PC-3 (cell line): ENCODE results near the gene SFMBT2. TPM values are rescaled to one million over a fixed set of nuclear protein-coding genes. Genes with fewer than 3 reads are reported as not detected.

Source experiments
- ATAC-seq: fragments of 200-7000 bp; cut with Tn5 transposase; 2 replicates; pipeline ENCODE4 v1.9.1; 2020; ENCODE audit warnings: mild to moderate bottlenecking, moderate library complexity
- BruUV-seq: library from RNA; stranded (reverse); fragments of 400-500 nt; replicated peaks from 2 replicates; lab custom pipeline; 2021; lab: Mats Ljungman, UMichigan
- CTCF ChIA-PET: fragments of 300-600 bp; sonication (Branson Sonifier 250); formaldehyde crosslinking; loops from one replicate; lab custom pipeline; 2022; ENCODE audit warnings: antibody characterized with exemption; lab: Charles Lee
- POLR2A ChIA-PET: fragments of 300-600 bp; sonication (Branson Sonifier 250); formaldehyde crosslinking; loops from one replicate; lab custom pipeline; 2022; ENCODE audit warnings: antibody characterized with exemption; ENCODE audit not compliant: unreplicated experiment; lab: Charles Lee
- DNase-seq: peaks from one replicate; pipeline ENCODE4 v3.0.0-alpha.2; 2015
- H2AFZ ChIP-seq: fragments of 300-600 bp; sonication (generic); 2 replicates; pipeline ENCODE4 v1.6.0; 2016; ENCODE audit warnings: antibody characterized with exemption, low read length
- H3F3A ChIP-seq: fragments of 300-600 bp; sonication (generic); one replicate; pipeline ENCODE4 v1.6.0; 2017; ENCODE audit warnings: antibody characterized with exemption, low read length, control low read depth, mild to moderate bottlenecking; ENCODE audit not compliant: unreplicated experiment
- H3K27ac ChIP-seq: fragments of 300-600 bp; sonication (generic); 2 replicates; pipeline ENCODE4 v1.5.1; 2016; ENCODE audit warnings: mild to moderate bottlenecking, low read length
- H3K27me3 ChIP-seq: fragments of 300-600 bp; sonication (generic); 2 replicates; pipeline ENCODE4 v1.6.1; 2016; ENCODE audit warnings: low read length, mixed read lengths
- H3K36me3 ChIP-seq: fragments of 300-600 bp; sonication (generic); 2 replicates; pipeline ENCODE4 v1.6.1; 2016; ENCODE audit warnings: low read depth, mixed run types, low read length, mixed read lengths
- H3K4me1 ChIP-seq: fragments of 300-600 bp; sonication (generic); 2 replicates; pipeline ENCODE4 v1.5.1; 2016; ENCODE audit warnings: low read length; ENCODE audit not compliant: insufficient read depth
- H3K4me2 ChIP-seq: fragments of 300-600 bp; sonication (generic); 2 replicates; pipeline ENCODE4 v1.6.0; 2016; ENCODE audit warnings: low read length
- H3K4me3 ChIP-seq: fragments of 300-600 bp; sonication (generic); 2 replicates; pipeline ENCODE4 v1.5.1; 2016; ENCODE audit warnings: mild to moderate bottlenecking, low read length, mixed read lengths
- H3K79me2 ChIP-seq: fragments of 300-600 bp; sonication (generic); 2 replicates; pipeline ENCODE4 v1.6.1; 2017; ENCODE audit warnings: low read length, mixed read lengths
- H3K9ac ChIP-seq: fragments of 300-600 bp; sonication (generic); 2 replicates; pipeline ENCODE4 v1.6.0; 2016; ENCODE audit warnings: mild to moderate bottlenecking, low read length
- H3K9me2 ChIP-seq: fragments of 300-600 bp; sonication (generic); replicated peaks from 2 replicates; pipeline ENCODE4 v1.6.1; 2016; ENCODE audit warnings: mixed run types, low read length, mixed read lengths
- H3K9me3 ChIP-seq: fragments of 300-600 bp; sonication (generic); 2 replicates; pipeline ENCODE4 v1.6.1; 2016; ENCODE audit warnings: low read length, mixed read lengths
- H4K20me1 ChIP-seq: fragments of 300-600 bp; sonication (generic); 2 replicates; pipeline ENCODE4 v1.6.1; 2016; ENCODE audit warnings: low read length, mixed read lengths
- CTCF ChIP-seq: fragments of 300-600 bp; sonication (generic); conservative IDR thresholded peaks from 2 replicates; pipeline ENCODE4 v1.5.1; 2017; ENCODE audit warnings: antibody characterized with exemption, low read depth, mild to moderate bottlenecking, low read length
- EZH2 ChIP-seq: fragments of 300-600 bp; sonication (generic); IDR thresholded peaks from one replicate; pipeline ENCODE4 v1.6.1; 2017; ENCODE audit warnings: antibody characterized with exemption, mild to moderate bottlenecking, low read length; ENCODE audit not compliant: unreplicated experiment
- EZH2phosphoT487 ChIP-seq: fragments of 300-600 bp; sonication (generic); IDR thresholded peaks from 2 replicates; pipeline ENCODE4 v1.6.1; 2018; ENCODE audit warnings: mild to moderate bottlenecking, antibody characterized with exemption, low read length, borderline replicate concordance
- intact Hi-C: fragments of 100-400 bp; cut with micrococcal nuclease; formaldehyde crosslinking; loops from 2 replicates; pipeline ENCODE4 v1.9.0; 2023
- total RNA-seq: library from RNA; depleted of rRNA; stranded (reverse); fragments of >200 nt; gene quantifications from 2 replicates; pipeline ENCODE4 v1.2.3, GENCODE V29; 2014

The SFMBT2 gene
- total RNA-seq, 1 experiment from 2014 or later: 1.9 TPM

DNA sequence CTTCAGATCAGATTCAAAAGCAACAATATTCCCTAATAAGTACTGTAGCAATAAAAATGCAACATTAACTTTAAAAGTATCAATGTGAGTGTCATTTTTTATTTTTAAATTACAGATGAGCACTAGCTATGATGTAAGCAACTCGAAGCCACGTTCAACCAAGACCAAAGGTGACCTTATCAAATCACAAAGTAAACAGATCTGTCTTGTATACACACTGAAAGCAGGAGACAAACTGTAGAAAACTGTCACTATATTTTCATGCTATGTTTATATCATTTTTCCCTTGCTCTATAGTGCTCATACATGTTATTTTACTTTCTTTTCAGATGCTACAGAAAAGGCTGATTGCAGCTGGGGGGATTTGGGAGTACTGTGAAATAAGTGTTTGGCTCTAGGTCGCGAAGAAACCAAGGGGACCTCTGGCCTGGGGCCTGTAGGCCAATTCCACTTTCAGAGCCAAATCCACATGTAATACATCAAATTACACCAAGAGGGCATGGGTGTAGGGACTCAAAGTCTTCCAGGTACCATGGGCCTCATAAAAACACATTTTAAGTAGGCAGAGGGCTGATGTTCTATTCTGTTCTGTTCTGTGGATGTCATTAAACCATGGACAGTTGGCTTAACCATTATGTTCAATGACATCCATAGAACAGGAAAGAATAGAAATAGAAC is 245.2 kb downstream of the SFMBT2 start:
- no peak overlapping the region for H2AFZ ChIP-seq
- H3K4me3 ChIP-seq: no peak overlapping the region
- no peaks in the 10 kb centered on the region for H3K9me2 ChIP-seq
- H3K36me3 ChIP-seq: no peaks in the 10 kb centered on the region
- intact Hi-C loops: no loop called here
- ChIA-PET POLR2A (no interaction called here), CTCF (no interaction called here)
- no peak overlapping the region for H3K4me2 ChIP-seq
- H3K9me3 ChIP-seq: no peaks in the 10 kb centered on the region
- DNase-seq (no peak), ATAC-seq (no peak)
- BruUV-seq: no TSS peak
- H3K79me2 ChIP-seq: no peaks in the 10 kb centered on the region
- H3K4me1 ChIP-seq: no peaks in the 10 kb centered on the region
- H3K9ac ChIP-seq: no peak overlapping the region
- H3F3A ChIP-seq: no peaks in the 10 kb centered on the region
- TF ChIP-seq EZH2 (no peak), CTCF (no peak), EZH2phosphoT487 (no peak)
- H3K27me3 ChIP-seq: no peaks in the 10 kb centered on the region
- no peaks in the 10 kb centered on the region for H4K20me1 ChIP-seq
- H3K27ac ChIP-seq: no peak overlapping the region

DNA sequence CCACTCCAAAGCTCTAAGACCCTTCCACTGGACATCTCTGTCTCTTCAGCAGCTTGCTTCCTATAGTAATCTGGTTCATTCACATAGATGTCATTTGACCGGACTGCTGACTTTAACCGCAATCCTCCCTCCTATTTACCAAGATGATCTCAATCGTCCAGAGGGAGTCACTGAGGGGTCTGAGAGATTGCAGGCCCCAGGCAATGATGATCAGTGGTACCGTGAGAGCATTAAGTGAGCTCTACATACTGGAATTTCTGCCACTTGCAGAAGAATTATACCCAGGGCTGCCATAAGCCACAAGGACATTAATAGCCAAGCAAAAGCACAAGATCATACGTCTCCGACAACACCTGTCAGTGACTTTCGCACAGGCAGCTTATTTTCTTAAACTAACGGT is 245.9 kb downstream of the SFMBT2 start:
- Histone ChIP-seq H3K27me3 (no peaks in the 10 kb centered on the region), H3K36me3 (no peaks in the 10 kb centered on the region), H3K4me2 (no peak overlapping the region), H3K9me3 (no peaks in the 10 kb centered on the region), H3K9me2 (no peaks in the 10 kb centered on the region), H3F3A (no peaks in the 10 kb centered on the region), H3K4me3 (no peak overlapping the region), H4K20me1 (no peaks in the 10 kb centered on the region), H2AFZ (no peak overlapping the region), H3K27ac (no peak overlapping the region), H3K4me1 (no peaks in the 10 kb centered on the region), H3K9ac (no peak overlapping the region), H3K79me2 (no peaks in the 10 kb centered on the region)
- POLR2A ChIA-PET: no interaction called here
- CTCF ChIA-PET: no interaction called here
- TF ChIP-seq CTCF (no peak), EZH2phosphoT487 (no peak), EZH2 (no peak)
- intact Hi-C loops: no loop called here
- no TSS peak for BruUV-seq
- no peak for ATAC-seq
- no peak for DNase-seq

- Histone ChIP-seq H2AFZ (no peak overlapping the region), H3K79me2 (no peaks in the 10 kb centered on the region), H3K27ac (no peak overlapping the region), H3K27me3 (no peaks in the 10 kb centered on the region), H3K9me2 (no peaks in the 10 kb centered on the region), H3K9ac (no peak overlapping the region), H3K4me3 (no peak overlapping the region), H3K36me3 (no peaks in the 10 kb centered on the region), H3F3A (no peaks in the 10 kb centered on the region), H3K4me1 (no peaks in the 10 kb centered on the region), H3K4me2 (no peak overlapping the region), H4K20me1 (no peaks in the 10 kb centered on the region), H3K9me3 (no peaks in the 10 kb centered on the region)
- CTCF ChIA-PET: no interaction called here
- DNase-seq (no peak), ATAC-seq (no peak)
- POLR2A ChIA-PET: no interaction called here
- TF ChIP-seq EZH2 (no peak), EZH2phosphoT487 (no peak), CTCF (no peak)
- intact Hi-C loops: no loop called here
- no TSS peak for BruUV-seq
These were observed 248.5 kb downstream of the SFMBT2 start for GRCh38 chr10:7162331-7162730.
